Upper lobe of right lung (tissue), 1 donor: ENCODE data around the gene ELOVL1. TPM values are rescaled to one million over a fixed set of nuclear protein-coding genes. Genes with fewer than 3 reads are reported as not detected.
"Not testable (repeated sequence)": the region's sequence is repeated elsewhere in the genome, so short reads cannot be mapped to it uniquely, and the experiment has no call there.

Source experiments
- ATAC-seq: fragments of 200-7000 bp; cut with Tn5 transposase; one replicate; pipeline ENCODE4 v1.9.1; 2020; ENCODE audit warnings: mild to moderate bottlenecking, moderate library complexity
- DNase-seq: peaks from one replicate; pipeline ENCODE4 v3.0.0-alpha.2; 2020
- H3K27ac ChIP-seq: fragments of 200-600 bp; one replicate; pipeline ENCODE4 v1.8.0; 2022
- H3K27me3 ChIP-seq: fragments of 200-600 bp; one replicate; pipeline ENCODE4 v1.8.0; 2022; ENCODE audit warnings: mild to moderate bottlenecking
- H3K36me3 ChIP-seq: fragments of 200-600 bp; one replicate; pipeline ENCODE4 v1.8.0; 2022
- H3K4me1 ChIP-seq: fragments of 200-600 bp; one replicate; pipeline ENCODE4 v1.8.0; 2022
- H3K4me3 ChIP-seq: fragments of 200-600 bp; one replicate; pipeline ENCODE4 v1.8.0; 2022; ENCODE audit warnings: mild to moderate bottlenecking
- H3K9me3 ChIP-seq: fragments of 200-600 bp; one replicate; pipeline ENCODE4 v1.8.0; 2022
- CTCF ChIP-seq: fragments of 200-600 bp; IDR thresholded peaks from one replicate; pipeline ENCODE4 v1.8.0; 2022; ENCODE audit warnings: antibody characterized with exemption
- intact Hi-C: fragments of 100-400 bp; cut with DNase I; formaldehyde crosslinking; loops from one replicate; pipeline ENCODE4 v1.11.0; 2022
- total RNA-seq: library from RNA; stranded (reverse); fragmentation: NEBNext Ultra II Directional; extraction: Animal tissue kit (Norgen Biotek cat#: 25700); gene quantifications from one replicate; pipeline ENCODE4 v1.2.1, GENCODE V29; 2021
- donor health status: DM: no; HTN: yes; CAD: no; lungs with severe emphysema.

The ELOVL1 gene
- total RNA-seq, 1 donor from 2014 or later: 98.9 TPM

- H3K4me3 ChIP-seq: no peak overlapping the region
- no peaks in the 10 kb centered on the region for H3K27me3 ChIP-seq
- H3K36me3 ChIP-seq: peaks cover 10% of the 10 kb centered on the region
- H3K4me1 ChIP-seq: no peaks in the 10 kb centered on the region
- DNase-seq: no peak
- peak overlapping the region; percentile 26 for H3K27ac ChIP-seq
- peak; percentile 79 for ATAC-seq
- no peaks in the 10 kb centered on the region for H3K9me3 ChIP-seq
- intact Hi-C loops: no loop called here
- no peak for TF ChIP-seq CTCF
Observed at GRCh38 chr1:43376723-43377235, 9.0 kb upstream of the ELOVL1 start.

GRCh38 chr1:43373066-43373940 is 5.5 kb upstream of the ELOVL1 start:
- intact Hi-C loops: no loop called here
- no peaks in the 10 kb centered on the region for H3K27me3 ChIP-seq
- no peak for DNase-seq
- no peak for ATAC-seq
- no peak overlapping the region for H3K4me3 ChIP-seq
- H3K9me3 ChIP-seq: no peaks in the 10 kb centered on the region
- no peak overlapping the region for H3K27ac ChIP-seq
- no peaks in the 10 kb centered on the region for H3K36me3 ChIP-seq
- H3K4me1 ChIP-seq: peaks cover 7% of the 10 kb centered on the region
- no peak for TF ChIP-seq CTCF

GRCh38 chr1:43372172-43372571 is 4.4 kb upstream of the ELOVL1 start:
- H3K27ac ChIP-seq: no peak overlapping the region
- no peak overlapping the region for H3K4me3 ChIP-seq
- intact Hi-C loops: no loop called here
- H3K9me3 ChIP-seq: no peaks in the 10 kb centered on the region
- peaks cover 7% of the 10 kb centered on the region for H3K4me1 ChIP-seq
- H3K27me3 ChIP-seq: no peaks in the 10 kb centered on the region
- no peak for TF ChIP-seq CTCF
- H3K36me3 ChIP-seq: no peaks in the 10 kb centered on the region
- DNase-seq (no peak), ATAC-seq (no peak)

GRCh38 chr1:43370564-43370963 is 2.8 kb upstream of the ELOVL1 start:
- no peak overlapping the region for H3K4me3 ChIP-seq
- no peak overlapping the region for H3K27ac ChIP-seq

GRCh38 chr1:43369779-43370178 is 2.0 kb upstream of the ELOVL1 start:
- peaks cover 24% of the 10 kb centered on the region for H3K4me1 ChIP-seq
- H3K36me3 ChIP-seq, H3K4me3 ChIP-seq, intact Hi-C loops, H3K9me3 ChIP-seq, ATAC-seq, H3K27me3 ChIP-seq, H3K27ac ChIP-seq, DNase-seq: not testable (repeated sequence)

More at GRCh38 chr1:43370564-43370963, 2.8 kb upstream of the ELOVL1 start:
- no peak for TF ChIP-seq CTCF
- DNase-seq (no peak), ATAC-seq (no peak)
- H3K36me3 ChIP-seq: no peaks in the 10 kb centered on the region
- intact Hi-C loops: no loop called here
- no peaks in the 10 kb centered on the region for H3K9me3 ChIP-seq
- peaks cover 23% of the 10 kb centered on the region for H3K4me1 ChIP-seq
- no peaks in the 10 kb centered on the region for H3K27me3 ChIP-seq

GRCh38 chr1:43368646-43369020 is 822 bp upstream of the ELOVL1 start:
- intact Hi-C loops: no loop called here
- ATAC-seq: no peak
- no peak for TF ChIP-seq CTCF
- Histone ChIP-seq H3K36me3 (peaks cover 19% of the 10 kb centered on the region), H3K4me1 (peaks cover 24% of the 10 kb centered on the region), H3K27me3 (no peaks in the 10 kb centered on the region), H3K9me3 (no peaks in the 10 kb centered on the region), H3K27ac (peak overlapping the region; percentile 96), H3K4me3 (peak overlapping the region; percentile 83)
- DNase-seq: no peak
